OCI-LY1 (cell line): Measurements from ENCODE around the gene DCLRE1C.

Experiments used
- EZH2 ChIP-seq: fragments of 200-600 bp; sonication (generic), shearing (Covaris generic); IDR thresholded peaks from 2 replicates; pipeline ENCODE4 v1.8.0; 2017; ENCODE audit warnings: borderline replicate concordance, mixed run types, mild to moderate bottlenecking, antibody characterized with exemption, low read length, moderate library complexity, mixed read lengths
- TF ChIP-seq, protein P1 (sequence below): fragments of 200-600 bp; sonication (generic), shearing (Covaris generic); IDR thresholded peaks from 2 replicates; pipeline ENCODE4 v1.5.1; 2017; ENCODE audit warnings: mild to moderate bottlenecking, antibody characterized with exemption, low read length, moderate library complexity, mixed read lengths

- TF ChIP-seq, protein P1, sequence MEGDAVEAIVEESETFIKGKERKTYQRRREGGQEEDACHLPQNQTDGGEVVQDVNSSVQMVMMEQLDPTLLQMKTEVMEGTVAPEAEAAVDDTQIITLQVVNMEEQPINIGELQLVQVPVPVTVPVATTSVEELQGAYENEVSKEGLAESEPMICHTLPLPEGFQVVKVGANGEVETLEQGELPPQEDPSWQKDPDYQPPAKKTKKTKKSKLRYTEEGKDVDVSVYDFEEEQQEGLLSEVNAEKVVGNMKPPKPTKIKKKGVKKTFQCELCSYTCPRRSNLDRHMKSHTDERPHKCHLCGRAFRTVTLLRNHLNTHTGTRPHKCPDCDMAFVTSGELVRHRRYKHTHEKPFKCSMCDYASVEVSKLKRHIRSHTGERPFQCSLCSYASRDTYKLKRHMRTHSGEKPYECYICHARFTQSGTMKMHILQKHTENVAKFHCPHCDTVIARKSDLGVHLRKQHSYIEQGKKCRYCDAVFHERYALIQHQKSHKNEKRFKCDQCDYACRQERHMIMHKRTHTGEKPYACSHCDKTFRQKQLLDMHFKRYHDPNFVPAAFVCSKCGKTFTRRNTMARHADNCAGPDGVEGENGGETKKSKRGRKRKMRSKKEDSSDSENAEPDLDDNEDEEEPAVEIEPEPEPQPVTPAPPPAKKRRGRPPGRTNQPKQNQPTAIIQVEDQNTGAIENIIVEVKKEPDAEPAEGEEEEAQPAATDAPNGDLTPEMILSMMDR: no peak
- TF ChIP-seq EZH2: no peak
Measured at GRCh38 chr10:14858338-14858960, 95.4 kb downstream of the DCLRE1C start.
